ENCODE measurements around the gene GLIS1. TPM values are rescaled to one million over a fixed set of nuclear protein-coding genes. Genes with fewer than 3 reads are reported as not detected.

Gene GLIS1
- total RNA-seq, 1 experiment from 2014 or later = 1.0 TPM

- no peak for DNase-seq (ENCODE audit: low spot score)
Measured at GRCh38 chr1:53582211-53583020, 156.5 kb downstream of the GLIS1 start.

- DNase-seq (ENCODE audit: low spot score) = no peak
Measured at GRCh38 chr1:53581476-53581875, 157.5 kb downstream of the GLIS1 start.

- no peak for DNase-seq (ENCODE audit: low spot score)
Measured at GRCh38 chr1:53580739-53581475, 158.1 kb downstream of the GLIS1 start.

- DNase-seq (ENCODE audit: low spot score) = no peak
Measured at GRCh38 chr1:53580009-53580400, 159.0 kb downstream of the GLIS1 start.

- no peak for DNase-seq (ENCODE audit: low spot score)
Measured at GRCh38 chr1:53579221-53580008, 159.5 kb downstream of the GLIS1 start.

- DNase-seq (ENCODE audit: low spot score) = no peak
Measured at GRCh38 chr1:53578358-53578757, 160.6 kb downstream of the GLIS1 start.

GRCh38 chr1:53577761-53578100 is 161.2 kb downstream of the GLIS1 start:
- no peak for DNase-seq (ENCODE audit: low spot score)

- DNase-seq (ENCODE audit: low spot score) = no peak
Measured at GRCh38 chr1:53576866-53577760, 161.9 kb downstream of the GLIS1 start.

GRCh38 chr1:53576381-53576801 is 162.6 kb downstream of the GLIS1 start:
- DNase-seq (ENCODE audit: low spot score) = no peak

GRCh38 chr1:53575955-53576320 is 163.0 kb downstream of the GLIS1 start:
- DNase-seq (ENCODE audit: low spot score) = no peak

GRCh38 chr1:53575141-53575954 is 163.6 kb downstream of the GLIS1 start:
- no peak for DNase-seq (ENCODE audit: low spot score)

GRCh38 chr1:53574621-53575020 is 164.3 kb downstream of the GLIS1 start:
- DNase-seq (ENCODE audit: low spot score) = no peak

GRCh38 chr1:53573931-53574330 is 165.0 kb downstream of the GLIS1 start:
- DNase-seq (ENCODE audit: low spot score) = no peak

GRCh38 chr1:53573522-53573921 is 165.4 kb downstream of the GLIS1 start:
- DNase-seq (ENCODE audit: low spot score) = no peak

GRCh38 chr1:53572815-53573173 is 166.2 kb downstream of the GLIS1 start:
- no peak for DNase-seq (ENCODE audit: low spot score)

GRCh38 chr1:53572065-53572814 is 166.7 kb downstream of the GLIS1 start:
- peak; percentile 92 for DNase-seq (ENCODE audit: low spot score)

GRCh38 chr1:53568540-53568939 is 170.4 kb downstream of the GLIS1 start:
- no peak for DNase-seq (ENCODE audit: low spot score)

- no peak for DNase-seq (ENCODE audit: low spot score)
Measured at GRCh38 chr1:53567851-53568250, 171.1 kb downstream of the GLIS1 start.

- DNase-seq (ENCODE audit: low spot score) = no peak
Measured at GRCh38 chr1:53567450-53567849, 171.5 kb downstream of the GLIS1 start.

- DNase-seq (ENCODE audit: low spot score) = no peak
Measured at GRCh38 chr1:53563611-53564010, 175.4 kb downstream of the GLIS1 start.

Measured in H4 (cell line).